Duodenal mucosa (tissue), 2 donors: ENCODE data around the gene PSMA3.

Source experiments
- H3K27ac ChIP-seq: one replicate; pipeline ENCODE4 v1.7.0; 2013; ENCODE audit warnings: low read depth, low read length
- H3K27me3 ChIP-seq, 2 donors: one replicate each; pipeline ENCODE4 v1.7.0; 2013; ENCODE audit warnings: low read length in 2 of 2, control low read depth in 1 of 2; ENCODE audit not compliant: insufficient read depth in 2 of 2, control insufficient read depth in 1 of 2
- H3K36me3 ChIP-seq, 2 donors: one replicate each; pipeline ENCODE4 v1.7.0; 2013; ENCODE audit warnings: low read length in 2 of 2, control low read depth in 1 of 2; ENCODE audit not compliant: insufficient read depth in 2 of 2, control insufficient read depth in 1 of 2
- H3K4me1 ChIP-seq, 2 donors: one replicate each; pipeline ENCODE4 v1.7.0; 2013; ENCODE audit warnings: low read length in 2 of 2, control low read depth in 1 of 2; ENCODE audit not compliant: insufficient read depth in 2 of 2, control insufficient read depth in 1 of 2
- H3K4me3 ChIP-seq, 2 donors: one replicate each; pipeline ENCODE4 v1.7.0; 2013; ENCODE audit warnings: low read length in 2 of 2, low read depth in 1 of 2
- H3K9ac ChIP-seq, 2 donors: one replicate each; pipeline ENCODE4 v1.7.0; 2013; ENCODE audit warnings: low read length in 2 of 2, low read depth in 1 of 2
- H3K9me3 ChIP-seq, 2 donors: one replicate each; pipeline ENCODE4 v1.7.0; 2013; ENCODE audit warnings: low read length in 2 of 2, control low read depth in 1 of 2; ENCODE audit not compliant: control insufficient read depth in 1 of 2

The PSMA3 gene

DNA sequence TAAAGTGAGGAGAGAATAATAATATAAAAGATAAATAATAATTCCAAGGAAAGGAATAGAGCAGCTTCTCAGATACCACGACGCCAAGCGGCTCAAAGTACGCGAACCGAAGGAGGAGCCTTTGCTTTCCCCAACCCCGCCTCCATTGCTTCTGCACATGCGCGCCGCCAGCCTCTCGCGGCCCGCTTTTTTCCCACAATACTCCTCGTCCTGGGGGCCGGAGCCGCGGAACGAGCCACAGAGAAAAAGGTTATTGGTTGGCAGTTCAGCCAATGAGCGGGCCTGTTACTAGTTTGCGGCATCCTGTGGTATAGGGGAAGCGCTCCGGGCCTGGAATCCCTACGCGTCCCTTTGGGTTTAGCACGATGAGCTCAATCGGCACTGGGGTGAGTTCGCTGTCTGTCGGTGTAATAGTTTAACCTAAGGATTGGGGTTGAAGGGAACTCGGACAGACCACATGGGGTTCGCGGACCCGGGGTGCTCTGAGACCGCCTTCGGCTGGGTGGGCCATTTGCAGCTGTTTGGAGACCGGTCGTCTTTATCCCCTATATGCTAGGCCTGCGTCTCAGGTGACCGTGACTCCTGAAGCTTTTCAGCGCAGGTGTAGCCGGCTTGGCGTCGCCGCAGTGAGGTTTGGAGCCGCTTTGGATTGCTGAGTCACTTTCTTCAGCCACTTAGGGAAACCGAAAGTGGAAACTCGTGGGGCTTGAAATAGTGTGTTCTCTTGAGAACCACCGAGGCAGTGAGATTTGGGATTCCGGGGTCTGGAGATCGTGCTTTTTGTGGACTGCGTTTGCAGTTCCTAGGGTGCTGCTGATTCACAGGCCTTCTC, at the start of gene PSMA3:
Gene PSMA3, plus strand, starts transcription at position 288 of the 832 bp plus-strand sequence. Its CDS starts 78 bp downstream, at position 366.
- H3K27ac ChIP-seq, result peak within 1 kb of the TSS; percentile 95
- peak within 1 kb of the TSS; percentile 98 to 99 for H3K9ac ChIP-seq
- H3K27me3 ChIP-seq, result no peaks in the 10 kb centered on the region
- H3K9me3 ChIP-seq, result no peaks in the 10 kb centered on the region
- peaks cover 16 to 30% of the 10 kb centered on the region in 2 donors for H3K4me1 ChIP-seq
- peaks cover 0 to 11% of the 10 kb centered on the region in 2 donors for H3K36me3 ChIP-seq
- peak within 1 kb of the TSS; percentile 88 to 92 for H3K4me3 ChIP-seq

- H3K4me1 ChIP-seq, result peaks cover 10 to 22% of the 10 kb centered on the region in 2 donors
- no peaks in the 10 kb centered on the region for H3K9me3 ChIP-seq
- H3K4me3 ChIP-seq, result no peak overlapping the region
These were observed 48.4 kb upstream of the PSMA3 start for GRCh38 chr14:58196198-58196597.

GRCh38 chr14:58198086-58198485, 46.6 kb upstream of the PSMA3 start:
- Histone ChIP-seq H3K9me3 (no peaks in the 10 kb centered on the region), H3K27ac (no peak overlapping the region), H3K36me3 (no peaks in the 10 kb centered on the region), H3K4me1 (peaks cover 13 to 24% of the 10 kb centered on the region in 2 donors), H3K27me3 (no peaks in the 10 kb centered on the region), H3K9ac (no peak overlapping the region), H3K4me3 (no peak overlapping the region)

More at GRCh38 chr14:58196198-58196597, 48.4 kb upstream of the PSMA3 start:
- no peak overlapping the region for H3K9ac ChIP-seq
- H3K27me3 ChIP-seq, result no peaks in the 10 kb centered on the region
- no peak overlapping the region for H3K27ac ChIP-seq
- no peaks in the 10 kb centered on the region for H3K36me3 ChIP-seq

GRCh38 chr14:58199726-58200479, 44.7 kb upstream of the PSMA3 start, which contains the start of gene ACTR10:
Gene ACTR10, plus strand, starts transcription at chr14:58200149. Its CDS starts 69 bp downstream, at chr14:58200218.
- Histone ChIP-seq H3K4me1 (peaks cover 13 to 14% of the 10 kb centered on the region in 2 donors), H3K27ac (peak within 1 kb of the TSS; percentile 96), H3K9me3 (no peaks in the 10 kb centered on the region), H3K4me3 (peak within 1 kb of the TSS; percentile 86 to 96), H3K36me3 (no peaks in the 10 kb centered on the region), H3K27me3 (no peaks in the 10 kb centered on the region), H3K9ac (peak within 1 kb of the TSS; percentile 97 to 99)

- H3K9ac ChIP-seq, result peak overlapping the region; percentile 97 to 99
- no peaks in the 10 kb centered on the region for H3K9me3 ChIP-seq
- no peaks in the 10 kb centered on the region for H3K36me3 ChIP-seq
- no peaks in the 10 kb centered on the region for H3K27me3 ChIP-seq
- H3K4me1 ChIP-seq, result peaks cover 13 to 14% of the 10 kb centered on the region in 2 donors
- H3K4me3 ChIP-seq, result peak overlapping the region; percentile 86 to 96
- H3K27ac ChIP-seq, result peak overlapping the region; percentile 96
These were observed 44.2 kb upstream of the PSMA3 start for GRCh38 chr14:58200480-58200841.

- Histone ChIP-seq H3K9me3 (no peaks in the 10 kb centered on the region), H3K27ac (no peak overlapping the region), H3K27me3 (no peaks in the 10 kb centered on the region), H3K4me1 (peaks cover 13 to 14% of the 10 kb centered on the region in 2 donors), H3K4me3 (peak overlapping the region; percentile 86 to 96), H3K9ac (peak overlapping the region; percentile 97 to 99), H3K36me3 (no peaks in the 10 kb centered on the region)
These were observed 43.8 kb upstream of the PSMA3 start for GRCh38 chr14:58200846-58201245.

- H3K27me3 ChIP-seq, result no peaks in the 10 kb centered on the region
- no peaks in the 10 kb centered on the region for H3K9me3 ChIP-seq
- H3K4me1 ChIP-seq, result no peaks in the 10 kb centered on the region
- no peak overlapping the region for H3K4me3 ChIP-seq
- H3K27ac ChIP-seq, result no peak overlapping the region
- H3K9ac ChIP-seq, result no peak overlapping the region
- peaks cover 13 to 44% of the 10 kb centered on the region in 2 donors for H3K36me3 ChIP-seq
These were observed 31.5 kb upstream of the PSMA3 start for GRCh38 chr14:58213176-58213575.

DNA sequence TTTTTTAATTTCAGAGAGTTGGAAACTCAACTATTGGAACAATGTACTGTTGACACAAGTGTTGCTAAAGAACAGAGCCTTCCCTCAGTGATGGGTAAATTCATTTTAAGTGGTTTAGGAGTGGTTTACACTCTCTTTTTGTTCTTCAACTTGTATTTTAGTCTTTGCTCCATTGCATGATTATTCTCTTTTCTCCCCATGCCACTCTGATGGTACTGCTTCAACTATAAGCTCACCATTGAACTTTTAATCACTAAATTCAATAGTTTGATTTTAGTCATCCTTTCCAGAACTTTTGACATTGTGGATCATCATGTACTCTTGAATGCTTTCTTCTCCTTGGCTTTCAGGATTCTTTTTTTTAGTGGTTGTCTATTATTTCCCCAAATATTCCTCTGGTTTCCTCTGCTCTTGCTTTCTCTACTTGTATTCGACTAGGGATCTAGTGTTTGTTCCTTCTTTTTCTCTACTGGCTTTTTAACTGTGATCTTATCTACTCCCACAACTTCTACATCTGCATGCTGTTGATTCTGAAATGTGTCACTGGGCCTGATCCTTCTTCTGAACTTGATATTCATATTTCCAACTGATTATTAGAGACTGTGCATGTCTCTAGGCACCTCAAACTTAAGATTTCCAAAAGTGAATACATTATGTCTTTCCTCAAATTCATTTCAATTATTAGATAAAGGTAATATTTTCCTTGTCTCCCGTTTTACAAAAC, 29.3 kb upstream of the PSMA3 start:
- Histone ChIP-seq H3K9ac (no peak overlapping the region), H3K9me3 (no peaks in the 10 kb centered on the region), H3K36me3 (peaks cover 4 to 32% of the 10 kb centered on the region in 2 donors), H3K27me3 (no peaks in the 10 kb centered on the region), H3K27ac (no peak overlapping the region), H3K4me1 (no peaks in the 10 kb centered on the region), H3K4me3 (no peak overlapping the region)

GRCh38 chr14:58216544-58216943, 28.1 kb upstream of the PSMA3 start:
- Histone ChIP-seq H3K27me3 (no peaks in the 10 kb centered on the region), H3K36me3 (peaks cover 6 to 29% of the 10 kb centered on the region in 2 donors), H3K27ac (no peak overlapping the region), H3K9ac (no peak overlapping the region), H3K4me3 (no peak overlapping the region), H3K9me3 (no peaks in the 10 kb centered on the region), H3K4me1 (no peaks in the 10 kb centered on the region)
